ENCODE measurements around the gene BBS10. TPM values are rescaled to one million over a fixed set of nuclear protein-coding genes. Genes with fewer than 3 reads are reported as not detected.
"Not testable (repeated sequence)": the region's sequence is repeated elsewhere in the genome, so short reads cannot be mapped to it uniquely, and the experiment has no call there.

The BBS10 gene
- total and polyA plus RNA-seq, 12 donors = 3.7 to 11.0 (median 8.3) TPM

DNA sequence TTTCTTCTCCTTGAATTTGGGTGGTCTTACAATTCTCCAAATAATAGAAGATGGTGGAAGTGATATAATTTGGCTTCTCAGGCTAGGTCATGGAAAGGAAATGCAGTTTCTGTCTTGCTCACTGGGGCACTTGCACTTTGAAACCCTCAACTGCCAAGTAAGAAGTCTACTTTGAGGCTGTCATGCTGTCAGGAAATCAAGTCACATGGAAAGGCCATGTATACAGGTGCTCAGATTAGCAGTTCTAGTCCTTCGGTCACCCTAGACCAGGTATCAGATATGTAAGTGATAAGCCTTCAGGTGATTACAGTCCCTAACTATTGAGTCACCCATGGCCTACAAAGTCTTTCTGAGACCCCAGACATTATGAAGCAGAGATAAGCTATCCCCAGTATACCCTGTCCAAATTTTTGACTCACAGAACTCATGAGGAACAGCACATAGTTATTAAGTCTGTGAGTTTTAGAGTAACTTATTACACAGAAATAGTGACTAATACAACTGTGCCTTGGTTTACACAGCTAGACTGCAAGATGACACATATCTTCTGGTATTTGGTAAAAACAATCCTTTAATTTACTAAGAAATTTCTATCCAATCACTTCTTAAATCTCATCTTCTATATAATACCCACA is 26.3 kb upstream of the BBS10 start:
- Histone ChIP-seq H3K27ac (no peak overlapping the region), H3K4me3 (no peak overlapping the region), H3K9me3 (no peaks in the 10 kb centered on the region), H3K4me1 (no peaks in the 10 kb centered on the region), H3K36me3 (peaks cover 0 to 99% (median 25%) of the 10 kb centered on the region in 9 donors), H3K27me3 (no peaks in the 10 kb centered on the region)
- WGBS, 2 donors = 90 to 98% methylated on average over 1 of the region's 1 CpG
- intact Hi-C loops (cut with DNase I) = loop anchor here in 1 of 10 donors (10.0 kb wide), 1 partner anchor 180 kb away; the partner anchor contains the start of gene OSBPL8
- no peak for DNase-seq
- TF ChIP-seq, protein P1, sequence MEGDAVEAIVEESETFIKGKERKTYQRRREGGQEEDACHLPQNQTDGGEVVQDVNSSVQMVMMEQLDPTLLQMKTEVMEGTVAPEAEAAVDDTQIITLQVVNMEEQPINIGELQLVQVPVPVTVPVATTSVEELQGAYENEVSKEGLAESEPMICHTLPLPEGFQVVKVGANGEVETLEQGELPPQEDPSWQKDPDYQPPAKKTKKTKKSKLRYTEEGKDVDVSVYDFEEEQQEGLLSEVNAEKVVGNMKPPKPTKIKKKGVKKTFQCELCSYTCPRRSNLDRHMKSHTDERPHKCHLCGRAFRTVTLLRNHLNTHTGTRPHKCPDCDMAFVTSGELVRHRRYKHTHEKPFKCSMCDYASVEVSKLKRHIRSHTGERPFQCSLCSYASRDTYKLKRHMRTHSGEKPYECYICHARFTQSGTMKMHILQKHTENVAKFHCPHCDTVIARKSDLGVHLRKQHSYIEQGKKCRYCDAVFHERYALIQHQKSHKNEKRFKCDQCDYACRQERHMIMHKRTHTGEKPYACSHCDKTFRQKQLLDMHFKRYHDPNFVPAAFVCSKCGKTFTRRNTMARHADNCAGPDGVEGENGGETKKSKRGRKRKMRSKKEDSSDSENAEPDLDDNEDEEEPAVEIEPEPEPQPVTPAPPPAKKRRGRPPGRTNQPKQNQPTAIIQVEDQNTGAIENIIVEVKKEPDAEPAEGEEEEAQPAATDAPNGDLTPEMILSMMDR (IDR thresholded peaks at IDR 0.05) = no peak
- no peak for ATAC-seq

DNA sequence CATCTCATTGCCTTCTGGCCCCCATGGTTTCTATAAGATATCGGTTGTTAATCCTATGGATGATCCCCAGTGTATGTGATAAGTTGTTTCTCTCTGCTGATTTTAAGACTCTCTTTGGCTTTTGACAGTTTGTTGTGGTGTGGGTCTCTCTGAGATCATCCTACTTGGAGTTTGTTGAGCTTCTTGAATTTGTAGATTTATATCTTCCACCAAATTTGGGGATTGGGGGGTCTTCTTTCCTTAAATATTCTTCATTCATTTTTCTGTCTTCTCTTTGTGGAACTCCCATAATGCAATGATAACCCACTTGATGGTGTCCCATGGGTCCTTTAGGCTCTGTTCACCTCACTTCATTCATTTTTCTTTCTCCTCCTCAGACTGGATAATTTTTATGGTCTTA is 20.0 kb upstream of the BBS10 start:
- Histone ChIP-seq H3K9me3 (peaks cover 0 to 9% (median 5%) of the 10 kb centered on the region in 11 donors), H3K36me3 (peaks cover 0 to 93% (median 38%) of the 10 kb centered on the region in 9 donors), H3K27me3 (no peaks in the 10 kb centered on the region), H3K27ac (no peak overlapping the region), H3K4me3 (no peak overlapping the region), H3K4me1 (no peaks in the 10 kb centered on the region)
- ATAC-seq (no peak), DNase-seq (no peak)
- intact Hi-C loops (cut with DNase I) = no loop called here
- 96 to 99% methylated on average over 1 of the region's 1 CpG for WGBS, 2 donors
- TF ChIP-seq, protein P1 (IDR thresholded peaks at IDR 0.05) = no peak

DNA sequence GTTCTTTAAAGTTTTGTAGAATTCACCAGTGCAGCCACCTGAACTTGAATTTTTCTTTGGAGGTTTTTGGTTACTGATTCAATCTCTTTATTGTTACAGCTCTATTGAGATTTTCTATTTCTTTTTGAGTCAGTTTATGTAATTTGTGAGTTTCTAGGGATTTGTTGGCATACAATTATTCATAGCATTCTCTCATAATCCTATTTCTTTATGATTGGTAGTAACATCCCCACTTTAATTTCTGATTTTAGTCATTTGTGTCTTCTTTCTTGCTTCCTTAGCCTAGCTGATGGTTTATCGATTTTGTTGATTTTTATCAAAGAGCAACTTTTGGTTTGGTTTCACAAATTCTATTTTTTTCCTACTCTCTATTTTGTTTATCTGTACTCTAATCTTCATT is 17.9 kb upstream of the BBS10 start:
- ATAC-seq (no peak), DNase-seq (no peak)
- TF ChIP-seq, protein P1 (IDR thresholded peaks at IDR 0.05) = no peak
- no peak overlapping the region for H3K4me3 ChIP-seq
- H3K27me3 ChIP-seq = no peaks in the 10 kb centered on the region
- no peak overlapping the region for H3K27ac ChIP-seq
- WGBS, 2 donors = 98 to 100% methylated on average over 1 of the region's 1 CpG
- no peaks in the 10 kb centered on the region for H3K4me1 ChIP-seq
- intact Hi-C loops (cut with DNase I) = no loop called here
- H3K9me3 ChIP-seq = peaks cover 0 to 9% (median 5%) of the 10 kb centered on the region in 11 donors
- peaks cover 0 to 74% (median 38%) of the 10 kb centered on the region in 9 donors for H3K36me3 ChIP-seq

DNA sequence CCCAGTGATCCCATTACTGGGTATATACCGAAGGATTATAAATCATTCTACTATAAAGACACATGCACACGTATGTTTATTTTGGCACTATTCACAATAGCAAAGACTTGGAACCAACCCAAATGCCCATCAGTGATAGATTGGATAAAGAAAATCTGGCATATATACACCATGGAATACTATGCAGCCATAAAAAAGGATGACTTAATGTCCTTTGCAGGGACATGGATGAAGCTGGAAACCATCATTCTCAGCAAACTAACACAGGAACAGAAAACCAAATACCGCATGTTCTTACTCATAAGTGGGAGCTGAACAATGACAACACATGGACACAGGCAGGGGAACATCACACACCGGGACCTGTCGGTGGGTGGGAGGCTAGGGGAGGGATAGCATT is 15.9 kb upstream of the BBS10 start:
- H3K9me3 ChIP-seq; H3K4me1 ChIP-seq; H3K27me3 ChIP-seq; intact Hi-C loops (cut with DNase I); DNase-seq; ATAC-seq; H3K4me3 ChIP-seq; H3K27ac ChIP-seq: not testable (repeated sequence)
- WGBS, 2 donors = 95 to 98% methylated on average over 5 of the region's 5 CpGs
- H3K36me3 ChIP-seq = peaks cover 0 to 66% (median 30%) of the 10 kb centered on the region in 9 donors

DNA sequence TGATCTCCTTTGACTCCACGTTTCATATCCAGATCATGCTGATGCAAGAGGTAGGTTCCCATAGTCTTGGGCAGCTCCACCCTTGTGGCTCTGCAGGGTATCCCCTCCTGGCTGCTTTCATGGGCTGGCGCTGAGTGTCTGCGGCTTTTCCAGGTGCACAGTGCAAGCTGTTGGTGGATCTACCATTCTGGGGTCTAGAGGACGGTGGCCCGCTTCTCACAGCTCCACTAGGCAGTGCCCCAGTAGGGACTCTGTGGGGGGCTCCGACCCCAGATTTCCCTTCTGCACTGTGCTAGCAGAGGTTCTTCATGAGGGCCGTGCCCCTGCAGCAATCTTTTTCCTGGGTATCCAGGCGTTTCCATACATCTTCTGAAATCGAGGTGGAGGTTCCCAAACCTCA is 12.1 kb upstream of the BBS10 start:
- Histone ChIP-seq H3K36me3 (peaks cover 0 to 62% (median 14%) of the 10 kb centered on the region in 9 donors), H3K9me3 (peaks cover 0 to 9% (median 5%) of the 10 kb centered on the region in 11 donors), H3K4me1 (no peaks in the 10 kb centered on the region), H3K27me3 (no peaks in the 10 kb centered on the region), H3K27ac (no peak overlapping the region), H3K4me3 (no peak overlapping the region)
- no peak for ATAC-seq
- intact Hi-C loops (cut with DNase I) = no loop called here
- TF ChIP-seq, protein P1 (IDR thresholded peaks at IDR 0.05) = no peak
- DNase-seq = no peak
- 97% methylated on average over 9 of the region's 9 CpGs for WGBS, 2 donors

Data from heart right ventricle (tissue), 16 donors.